CD1c-positive myeloid dendritic cell (primary cell): ENCODE data around the gene RASIP1.

Experiments
- DNase-seq: peaks from one replicate; pipeline ENCODE4 v3.0.0-alpha.2; 2016; ENCODE audit errors: extremely low spot score

RASIP1 gene

DNA sequence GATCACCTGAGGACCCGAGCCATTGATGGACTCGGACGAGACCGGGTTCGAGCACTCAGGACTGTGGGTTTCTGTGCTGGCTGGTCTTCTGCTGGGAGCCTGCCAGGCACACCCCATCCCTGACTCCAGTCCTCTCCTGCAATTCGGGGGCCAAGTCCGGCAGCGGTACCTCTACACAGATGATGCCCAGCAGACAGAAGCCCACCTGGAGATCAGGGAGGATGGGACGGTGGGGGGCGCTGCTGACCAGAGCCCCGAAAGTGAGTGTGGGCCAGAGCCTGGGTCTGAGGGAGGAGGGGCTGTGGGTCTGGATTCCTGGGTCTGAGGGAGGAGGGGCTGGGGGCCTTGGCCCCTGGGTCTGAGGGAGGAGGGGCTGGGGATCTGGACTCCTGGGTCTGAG is 15.8 kb upstream of the RASIP1 start:
- no peak for DNase-seq

DNA sequence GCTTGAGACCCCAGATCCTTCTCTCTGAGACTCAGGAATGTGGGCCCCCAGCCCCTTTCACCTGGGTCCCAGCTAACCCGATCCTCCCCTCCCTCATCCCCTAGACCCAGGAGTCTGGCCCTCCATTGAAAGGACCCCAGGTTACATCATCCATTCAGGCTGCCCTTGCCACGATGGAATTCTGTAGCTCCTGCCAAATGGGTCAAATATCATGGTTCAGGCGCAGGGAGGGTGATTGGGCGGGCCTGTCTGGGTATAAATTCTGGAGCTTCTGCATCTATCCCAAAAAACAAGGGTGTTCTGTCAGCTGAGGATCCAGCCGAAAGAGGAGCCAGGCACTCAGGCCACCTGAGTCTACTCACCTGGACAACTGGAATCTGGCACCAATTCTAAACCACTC is 15.4 kb upstream of the RASIP1 start:
- no peak for DNase-seq

DNA sequence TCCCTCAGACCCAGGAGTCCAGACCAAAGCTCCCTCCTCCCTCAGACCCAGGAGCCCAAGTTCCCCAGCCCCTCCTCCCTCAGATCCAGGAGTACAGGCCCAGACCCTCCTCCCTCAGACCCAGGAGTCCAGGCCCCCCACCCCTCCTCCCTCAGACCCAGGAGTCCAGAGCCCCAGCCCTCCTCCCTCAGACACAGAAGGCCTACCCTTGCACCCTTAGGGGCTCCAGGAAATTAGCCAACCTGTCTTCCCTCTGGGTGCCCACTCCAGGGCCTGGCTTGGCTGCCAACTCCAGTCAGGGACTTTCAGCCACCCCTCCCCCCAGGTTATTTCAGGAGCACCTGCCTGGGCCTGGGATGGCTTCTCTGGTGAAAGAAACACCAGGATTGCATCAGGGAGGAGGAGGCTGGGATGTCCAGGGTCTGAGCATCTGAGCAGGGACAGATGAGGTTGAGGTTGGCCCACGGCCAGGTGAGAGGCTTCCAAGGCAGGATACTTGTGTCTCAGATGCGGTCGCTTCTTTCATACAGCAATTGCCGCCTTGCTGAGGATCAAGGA is 14.8 kb upstream of the RASIP1 start, which contains the start of gene FGF21:
FGF21 (plus strand) TSS at position 441 of the 558 bp plus-strand sequence. CDS start 713 bp downstream, outside the sequence.
- DNase-seq = no peak

- DNase-seq = peak; percentile 17
These were observed 12.3 kb upstream of the RASIP1 start, which contains the start of gene FUT1 for GRCh38 chr19:48752496-48753365. TSS of gene FUT1 (minus strand) at chr19:48752641. CDS start at chr19:48751281, 1,360 bp downstream.

DNA sequence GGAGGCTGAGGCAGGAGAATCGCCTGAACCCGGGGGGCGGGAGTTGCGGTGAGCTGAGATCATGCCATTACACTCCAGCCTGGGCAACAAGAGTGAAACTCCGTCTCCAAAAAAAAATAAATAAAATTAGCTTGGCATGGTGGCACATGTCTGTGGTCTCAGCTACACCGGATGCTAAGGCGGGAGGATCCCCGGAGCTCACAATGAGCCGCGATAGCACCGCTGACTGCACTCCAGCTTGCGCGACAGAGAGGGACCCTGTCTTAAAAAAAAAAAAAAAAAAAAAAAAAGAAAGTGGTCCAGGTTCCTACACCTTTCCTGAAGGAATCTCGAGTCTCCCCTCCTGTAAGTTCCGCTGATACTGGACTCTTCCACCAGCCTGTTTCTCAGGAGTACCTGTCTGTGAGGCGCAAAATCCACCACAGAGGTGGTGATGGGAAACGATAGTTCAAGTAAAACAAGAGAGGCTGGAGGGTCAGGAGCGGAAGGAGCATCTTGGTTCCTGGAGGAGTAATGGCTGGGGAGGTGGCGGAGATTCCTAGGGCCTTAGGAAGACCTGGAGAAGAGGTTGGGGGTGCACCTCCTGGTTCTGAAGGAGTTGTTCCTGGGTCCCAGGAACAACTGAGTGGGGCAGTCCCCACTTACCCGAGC is 11.6 kb upstream of the RASIP1 start:
- no peak for DNase-seq

GRCh38 chr19:48750771-48751504 is 10.5 kb upstream of the RASIP1 start:
- no peak for DNase-seq

DNA sequence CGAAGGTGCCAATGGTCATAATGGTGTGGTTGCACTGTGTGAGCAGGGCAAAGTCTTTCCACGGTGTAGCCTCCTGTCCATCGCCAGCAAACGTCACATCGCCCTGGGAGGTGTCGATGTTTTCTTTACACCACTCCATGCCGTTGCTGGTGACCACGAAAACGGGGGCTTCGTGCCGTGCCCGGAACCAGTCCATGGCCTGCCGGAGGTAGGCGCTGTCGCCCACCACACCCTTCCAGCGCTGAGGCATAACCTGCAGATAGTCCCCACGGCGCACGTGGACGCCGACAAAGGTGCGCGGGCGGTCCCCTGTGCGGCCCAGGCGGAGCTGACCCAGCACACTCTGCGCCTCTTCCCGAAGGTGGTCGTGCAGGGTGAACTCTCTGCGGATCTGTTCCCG is 9.9 kb upstream of the RASIP1 start:
- no peak for DNase-seq

- DNase-seq = no peak
These were observed 9.3 kb upstream of the RASIP1 start for GRCh38 chr19:48749571-48750198.

- DNase-seq = peak; percentile 88
These were observed 6.5 kb upstream of the RASIP1 start, which contains the start of gene IZUMO1 for GRCh38 chr19:48746738-48747575. TSS of gene IZUMO1 (minus strand) at chr19:48746909. CDS start at chr19:48745859, 1,050 bp downstream.

DNA sequence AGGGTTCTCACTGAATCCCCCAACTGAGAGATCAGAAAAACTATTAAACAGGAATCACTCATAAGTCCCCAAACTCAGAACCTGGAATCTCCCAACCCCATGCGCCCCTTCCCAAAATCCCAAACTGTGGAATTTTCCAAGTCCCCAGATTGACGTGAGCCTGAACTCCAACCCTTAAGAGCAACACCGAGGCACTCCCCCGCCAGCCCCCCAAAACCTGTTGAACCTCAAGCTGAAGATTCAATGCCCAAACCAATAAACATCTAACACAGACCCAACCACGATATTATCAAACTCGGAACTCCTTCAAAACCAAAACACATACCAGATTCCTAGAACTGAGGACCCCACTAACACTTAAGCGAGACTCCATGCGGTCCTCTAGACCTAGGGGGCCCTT is 5.7 kb upstream of the RASIP1 start:
- DNase-seq = no peak

GRCh38 chr19:48745208-48745995 is 5.0 kb upstream of the RASIP1 start:
- peak; percentile 79 for DNase-seq

DNA sequence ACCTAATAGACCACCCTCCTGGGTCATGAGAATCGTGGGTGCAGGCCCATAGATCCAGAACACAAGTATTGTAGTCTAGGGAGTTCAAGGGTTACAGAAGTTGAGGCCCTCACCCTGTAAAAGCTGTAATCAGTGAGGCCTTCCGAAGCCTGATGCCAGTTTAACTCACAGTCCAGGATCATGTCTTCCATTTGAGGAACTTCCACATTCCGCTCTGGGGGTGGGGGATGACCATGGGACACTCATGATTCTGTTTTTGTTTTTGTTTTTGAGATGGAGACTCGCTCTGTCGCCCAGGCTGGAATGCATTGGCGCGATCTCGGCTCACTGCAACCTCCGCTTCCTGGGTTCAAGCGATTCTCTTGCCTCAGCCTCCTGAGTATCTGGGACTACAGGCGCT is 1.7 kb upstream of the RASIP1 start:
- DNase-seq = peak; percentile 50

DNA sequence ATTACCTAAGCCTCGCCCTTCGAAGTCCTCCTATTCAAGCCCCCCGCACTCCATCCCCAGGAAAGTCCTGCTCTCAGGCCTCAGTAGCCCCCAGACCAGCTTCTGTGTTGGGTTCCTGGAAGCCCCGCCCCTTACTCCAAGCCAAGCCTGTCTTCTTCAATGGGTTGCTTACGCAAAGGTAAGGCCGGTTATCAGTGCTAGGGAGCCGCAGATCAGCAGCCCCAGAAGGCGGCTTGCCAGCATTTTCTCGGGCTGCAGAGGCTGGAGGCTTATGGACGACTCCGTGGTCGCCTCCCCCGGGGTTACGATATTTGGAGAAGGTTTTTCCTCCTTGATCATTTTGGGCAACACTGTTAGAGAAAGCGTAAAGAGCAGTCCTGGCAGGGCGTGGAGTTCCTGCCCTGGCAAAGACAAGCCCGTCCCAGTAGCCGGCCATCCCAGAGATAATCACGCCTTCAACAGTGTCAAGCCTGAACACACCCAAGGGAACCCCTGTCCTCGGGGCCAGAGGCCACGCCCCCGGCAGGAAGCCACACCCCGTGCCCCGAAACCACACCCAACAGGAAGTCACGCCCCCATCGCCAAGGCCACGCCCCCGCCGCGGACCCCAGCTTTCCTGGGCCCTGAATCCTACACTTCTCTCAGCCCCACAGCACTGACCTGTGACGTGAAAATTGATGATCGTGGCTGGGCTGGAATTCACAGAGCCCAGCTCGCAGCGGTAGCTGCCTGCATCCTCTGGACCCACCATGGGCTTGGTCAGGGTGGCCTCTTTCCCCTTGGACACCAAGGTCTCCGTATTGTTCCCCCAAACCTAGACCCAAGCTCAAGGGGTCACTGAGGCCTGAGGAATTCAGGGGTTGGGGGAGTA is 954 bp upstream of the RASIP1 start:
- DNase-seq = peak; percentile 17

DNA sequence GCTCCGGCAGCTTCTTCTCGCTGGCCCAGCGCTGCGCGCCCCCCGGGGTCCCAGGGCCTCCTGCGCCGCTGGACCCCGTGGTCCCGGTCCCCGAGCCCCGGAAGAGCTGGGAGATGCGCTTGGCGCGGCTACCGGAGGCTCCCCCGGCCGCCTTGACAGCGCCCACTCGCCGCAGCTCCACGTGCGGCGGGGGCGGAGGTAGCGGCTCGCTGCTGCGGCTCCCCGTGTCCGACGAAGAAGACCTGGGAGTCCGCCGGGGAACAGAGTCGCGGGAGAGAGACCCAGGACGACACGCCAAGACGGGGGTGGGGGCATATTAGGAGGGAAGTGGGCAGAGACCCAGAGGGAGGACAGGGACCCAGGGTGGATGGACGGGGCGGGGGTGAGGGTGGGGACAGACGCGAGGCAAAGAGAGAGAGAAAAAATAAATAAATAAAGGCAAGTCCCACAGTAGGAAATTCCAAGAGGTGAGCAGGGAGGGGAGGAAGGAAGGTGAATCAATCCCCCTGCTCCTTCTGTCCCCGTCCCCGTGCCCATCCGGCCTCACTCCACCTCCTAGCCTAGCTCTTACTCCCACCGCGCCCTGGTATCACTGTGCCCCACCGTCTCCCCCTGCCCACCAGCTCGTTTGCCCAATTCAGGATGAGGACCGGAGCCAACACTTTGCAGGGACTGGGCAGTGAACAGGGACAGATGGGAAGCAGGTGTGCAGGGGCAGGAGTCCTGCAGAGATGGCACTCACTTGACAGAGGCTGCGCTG is 826 bp downstream of the RASIP1 start:
- DNase-seq = peak; percentile 14

DNA sequence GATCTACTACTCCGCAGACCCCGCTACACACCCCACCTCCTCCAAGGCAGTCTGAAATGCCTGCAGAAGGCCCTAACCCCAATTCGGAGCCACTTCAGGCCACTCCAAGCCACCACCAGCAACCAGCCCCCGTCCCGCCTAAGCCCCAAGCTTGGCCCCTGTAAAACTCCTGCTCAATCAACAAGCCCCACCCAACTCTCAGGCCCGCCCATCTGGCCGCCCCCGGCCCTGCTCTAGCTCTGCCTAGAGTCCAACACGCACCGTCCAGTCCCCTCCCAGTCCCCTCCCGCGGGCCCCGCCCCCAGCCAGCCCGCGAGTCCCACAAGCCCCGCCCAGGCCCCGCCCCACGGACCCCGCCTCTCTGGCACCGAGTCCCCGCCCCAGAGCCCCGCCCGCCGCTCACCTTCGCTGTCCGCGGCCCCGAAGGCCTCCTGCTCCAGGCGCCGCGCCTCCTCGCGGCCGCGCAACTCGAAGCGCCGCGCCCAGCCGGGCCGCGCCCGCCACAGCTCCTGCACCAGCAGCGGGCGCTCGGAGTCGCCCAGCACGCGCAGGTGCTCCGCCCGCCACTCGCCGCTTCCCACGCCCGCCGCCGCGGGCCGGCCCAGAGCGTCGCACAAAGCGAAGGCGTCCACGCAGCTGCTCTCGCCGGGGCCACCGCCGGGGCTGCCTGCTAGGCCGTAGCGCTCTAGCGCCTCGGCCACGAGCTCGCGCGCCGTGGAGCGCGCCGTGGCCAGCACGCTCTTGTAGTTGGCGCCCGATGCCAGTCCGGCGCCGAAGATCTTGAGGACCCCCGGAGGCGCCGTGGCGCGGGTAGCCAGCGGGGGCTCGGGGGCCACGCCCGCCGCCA is 1.6 kb downstream of the RASIP1 start:
- peak; percentile 92 for DNase-seq

- no peak for DNase-seq
These were observed 2.9 kb downstream of the RASIP1 start for GRCh38 chr19:48737360-48737998.
